H1 (cell line): ENCODE results near the gene VAMP4. TPM values are rescaled to one million over a fixed set of nuclear protein-coding genes. Genes with fewer than 3 reads are reported as not detected.

Experiments used
- ASH2L ChIP-seq: fragments of 200-600, 300-600 bp; sonication (generic); IDR thresholded peaks from one replicate; pipeline ENCODE4 v1.7.1; 2017; ENCODE audit warnings: low read length
- BRCA1 ChIP-seq: IDR thresholded peaks from 2 replicates; pipeline ENCODE4 v1.6.1; 2012; ENCODE audit warnings: low read depth, low read length, improper control_type of control experiment
- CBX5 ChIP-seq: fragments of 300-800, 300-1000 bp; sonication (generic); IDR thresholded peaks from 2 replicates; pipeline ENCODE4 v1.7.1; 2016; ENCODE audit warnings: antibody characterized with exemption, low read length, low read depth
- CEBPB ChIP-seq: IDR thresholded peaks from 2 replicates; pipeline ENCODE4 v1.6.1; 2012; ENCODE audit warnings: low read depth, low read length
- CHD7 ChIP-seq: fragments of 300-600 bp; sonication (generic); IDR thresholded peaks from 2 replicates; pipeline ENCODE4 v1.7.1; 2012; ENCODE audit warnings: low read length, moderate library complexity, mild to moderate bottlenecking, inconsistent platforms; ENCODE audit not compliant: insufficient replicate concordance
- GABPA ChIP-seq: IDR thresholded peaks from 2 replicates; pipeline ENCODE4 v1.6.1; 2011; ENCODE audit warnings: mild to moderate bottlenecking, low read length, moderate library complexity, borderline replicate concordance; ENCODE audit not compliant: insufficient read depth
- JUN ChIP-seq: IDR thresholded peaks from 2 replicates; pipeline ENCODE4 v1.6.1; 2011; ENCODE audit warnings: low read depth, mild to moderate bottlenecking, improper control_type of control experiment, low read length
- NANOG ChIP-seq: IDR thresholded peaks from 2 replicates; pipeline ENCODE4 v1.6.1; 2011; ENCODE audit warnings: low read length, low read depth, mild to moderate bottlenecking, inconsistent platforms; ENCODE audit not compliant: insufficient read depth, poor library complexity, severe bottlenecking
- RNF2 ChIP-seq: fragments of 200-900, 300-1000 bp; sonication (generic); IDR thresholded peaks from 2 replicates; pipeline ENCODE4 v1.7.1; 2016; ENCODE audit warnings: borderline replicate concordance, low read depth, mild to moderate bottlenecking, antibody characterized with exemption, low read length; ENCODE audit not compliant: poor library complexity, severe bottlenecking; ENCODE audit errors: missing control alignments
- TAF7 ChIP-seq: optimal IDR thresholded peaks from 2 replicates; pipeline ENCODE3; 2011; ENCODE audit warnings: low read depth, mild to moderate bottlenecking, inconsistent platforms, low read length, moderate library complexity, borderline replicate concordance
- polyA plus RNA-seq, 7 experiments: library from polyadenylated mRNA; depleted of rRNA in 3 of 7; stranded (reverse) in 5 of 7; unstranded in 2 of 7; fragments of >200 nt in 5 of 7; fragments of 200-250 nt in 2 of 7; gene quantifications; 1 replicate in 5 of 7; 2 replicates in 1 of 7; 4 replicates in 1 of 7; pipeline versions ENCODE4 v1.2.1 to v1.2.3, GENCODE V29; 2011 to 2013; ENCODE audit warnings: missing spikeins in 2 of 7, mixed read lengths in 2 of 7
- total RNA-seq: library from RNA; stranded (reverse); fragmentation: NEBNext Ultra II Directional; extraction: Animal tissue kit (Norgen Biotek cat#: 25700); gene quantifications from 2 replicates; pipeline ENCODE4 v1.2.1, GENCODE V29; 2021

The VAMP4 gene
- total and polyA plus RNA-seq, 2 of the 8 experiments (the other 6 are each of a cell fraction or from before 2014, with no cell fraction given): 1.6 to 13.9 TPM

GRCh38 chr1:171736196-171736595 is 5.7 kb downstream of the VAMP4 start (continued):
- TF ChIP-seq CHD7: no peak
- TF ChIP-seq GABPA: no peak
- no peak for TF ChIP-seq BRCA1
- TF ChIP-seq CBX5: no peak
- no peak for TF ChIP-seq TAF7
- no peak for TF ChIP-seq ASH2L
- TF ChIP-seq NANOG: no peak
- no peak for TF ChIP-seq CEBPB
- no peak for TF ChIP-seq JUN
- TF ChIP-seq RNF2: no peak
